GM23248 (cell line): ENCODE measurements around the gene SAMD13. TPM values are rescaled to one million over a fixed set of nuclear protein-coding genes. Genes with fewer than 3 reads are reported as not detected.
A peak's percentile ranks its signal among the peaks of the same experiment; 100 is the strongest.

Experiments
- DNase-seq: peaks from one replicate; pipeline ENCODE4 v3.0.0-alpha.2; 2015
- H2AFZ ChIP-seq: fragments of 200-600 bp; sonication (generic); 2 replicates; pipeline ENCODE4 v1.6.1; 2016; ENCODE audit warnings: antibody characterized with exemption
- H3F3A ChIP-seq: fragments of 200-600 bp; sonication (generic); 2 replicates; pipeline ENCODE4 v1.6.1; 2016; ENCODE audit warnings: mild to moderate bottlenecking, antibody characterized with exemption, mixed run types; ENCODE audit not compliant: insufficient read depth
- H3K27ac ChIP-seq: fragments of 200-600 bp; sonication (generic); 2 replicates; pipeline ENCODE4 v1.5.1; 2016; ENCODE audit warnings: mild to moderate bottlenecking
- H3K27me3 ChIP-seq: fragments of 200-600 bp; sonication (generic); replicated peaks from 2 replicates; pipeline ENCODE4 v1.6.1; 2016; ENCODE audit warnings: mild to moderate bottlenecking; ENCODE audit not compliant: insufficient read depth
- H3K36me3 ChIP-seq: fragments of 200-600 bp; sonication (generic); 2 replicates; pipeline ENCODE4 v1.6.1; 2016; ENCODE audit warnings: low read depth, mild to moderate bottlenecking
- H3K4me1 ChIP-seq: fragments of 200-600 bp; sonication (generic); 2 replicates; pipeline ENCODE4 v1.6.1; 2016; ENCODE audit warnings: mild to moderate bottlenecking; ENCODE audit not compliant: insufficient read depth
- H3K4me2 ChIP-seq: fragments of 200-600 bp; sonication (generic); one replicate; pipeline ENCODE4 v1.6.1; 2016; ENCODE audit warnings: mild to moderate bottlenecking; ENCODE audit not compliant: unreplicated experiment
- H3K4me3 ChIP-seq: fragments of 200-600 bp; sonication (generic); 2 replicates; pipeline ENCODE4 v1.5.1; 2016; ENCODE audit warnings: mild to moderate bottlenecking
- H3K79me2 ChIP-seq: fragments of 200-600 bp; sonication (generic); 2 replicates; pipeline ENCODE4 v1.6.1; 2016; ENCODE audit warnings: mild to moderate bottlenecking; ENCODE audit not compliant: insufficient read depth
- H3K9ac ChIP-seq: fragments of 200-600 bp; sonication (generic); 2 replicates; pipeline ENCODE4 v1.6.1; 2016; ENCODE audit warnings: mild to moderate bottlenecking
- H3K9me2 ChIP-seq: fragments of 200-600 bp; sonication (generic); 2 replicates; pipeline ENCODE4 v1.6.1; 2016; ENCODE audit warnings: mixed run types, mild to moderate bottlenecking, moderate library complexity; ENCODE audit not compliant: insufficient read depth
- H3K9me3 ChIP-seq: fragments of 200-600 bp; sonication (generic); one replicate; pipeline ENCODE4 v1.6.1; 2017; ENCODE audit warnings: low read depth
- H4K20me1 ChIP-seq: fragments of 200-600 bp; sonication (generic); 2 replicates; pipeline ENCODE4 v1.6.0; 2016; ENCODE audit not compliant: insufficient read depth
- EZH2 ChIP-seq: fragments of 200-600 bp; sonication (generic); IDR thresholded peaks from 2 replicates; pipeline ENCODE4 v1.6.1; 2018; ENCODE audit warnings: antibody characterized with exemption, mild to moderate bottlenecking; ENCODE audit not compliant: insufficient read depth, poor library complexity, severe bottlenecking
- EZH2phosphoT487 ChIP-seq: fragments of 200-600 bp; sonication (generic); IDR thresholded peaks from 2 replicates; pipeline ENCODE4 v1.6.1; 2018; ENCODE audit warnings: antibody characterized with exemption, moderate library complexity, mild to moderate bottlenecking, low read depth; ENCODE audit not compliant: insufficient read depth
- WGBS, 2 experiments: methylation state at CpG; one replicate each; pipeline ENCODE4 v1.1.6; 2015 to 2017; ENCODE audit warnings: low lambda C conversion rate in 2 of 2, low coverage in 1 of 2; ENCODE audit errors: missing lambda C conversion rate in 2 of 2; 5-methylcytosine and 5-hydroxymethylcytosine counted together
- in situ Hi-C: fragments of 300-500 bp; cut with MboI; formaldehyde crosslinking; loops from 2 replicates; pipeline ENCODE4 v1.15.0; 2020
- polyA plus RNA-seq: library from polyadenylated mRNA; unstranded; fragments of >200 nt; fragmentation: Nextera tagmentation; extraction: Ambion mirVana; gene quantifications from 2 replicates; pipeline ENCODE4 v1.2.1, GENCODE V29; 2016
- total RNA-seq: library from RNA; depleted of rRNA; stranded (reverse); fragments of >200 nt; shearing (Covaris generic); gene quantifications from 2 replicates; pipeline ENCODE4 v1.2.3, GENCODE V29; 2014

Gene SAMD13
- total and polyA plus RNA-seq, 2 experiments from 2014 or later, result 0.65 to 0.78 TPM

GRCh38 chr1:84278905-84279304, 22.6 kb upstream of the SAMD13 start:
- H3K9ac ChIP-seq, result no peak overlapping the region
- H3K27ac ChIP-seq, result no peak overlapping the region
- no peak overlapping the region for H2AFZ ChIP-seq
- no peaks in the 10 kb centered on the region for H3K4me1 ChIP-seq
- H3K4me2 ChIP-seq, result no peak overlapping the region
- H3K9me2 ChIP-seq, result no peaks in the 10 kb centered on the region
- in situ Hi-C loops, result no loop called here
- no peaks in the 10 kb centered on the region for H3K27me3 ChIP-seq
- H4K20me1 ChIP-seq, result no peaks in the 10 kb centered on the region
- no peaks in the 10 kb centered on the region for H3F3A ChIP-seq
- H3K79me2 ChIP-seq, result no peaks in the 10 kb centered on the region
- TF ChIP-seq EZH2phosphoT487 (no peak), EZH2 (no peak)
- WGBS, 2 experiments, result 77% methylated on average over 7 of the region's 7 CpGs
- H3K36me3 ChIP-seq, result no peaks in the 10 kb centered on the region
- H3K4me3 ChIP-seq, result no peak overlapping the region
- no peaks in the 10 kb centered on the region for H3K9me3 ChIP-seq
- no peak for DNase-seq

- no peaks in the 10 kb centered on the region for H3K27me3 ChIP-seq
- TF ChIP-seq EZH2 (no peak), EZH2phosphoT487 (no peak)
Observed at GRCh38 chr1:84280912-84281311, 20.6 kb upstream of the SAMD13 start.

GRCh38 chr1:84282780-84283333, 18.7 kb upstream of the SAMD13 start:
- Histone ChIP-seq H2AFZ (no peak overlapping the region), H3K27ac (no peak overlapping the region), H3K9me3 (no peaks in the 10 kb centered on the region), H3K79me2 (no peaks in the 10 kb centered on the region), H3K27me3 (no peaks in the 10 kb centered on the region), H3K4me3 (no peak overlapping the region), H3K36me3 (no peaks in the 10 kb centered on the region), H3K4me2 (no peak overlapping the region), H3K9ac (no peak overlapping the region), H3K4me1 (peaks cover 9% of the 10 kb centered on the region; the same call in 1 of the 2 replicates), H3K9me2 (no peaks in the 10 kb centered on the region), H3F3A (0 out of 2 replicates have a peak, but pooled peaks cover 8% of the 10 kb centered on the region), H4K20me1 (no peaks in the 10 kb centered on the region)
- in situ Hi-C loops, result no loop called here
- no peak for DNase-seq
- WGBS, 2 experiments, result 93 to 94% methylated on average over 1 of the region's 1 CpG
- TF ChIP-seq EZH2phosphoT487 (no peak), EZH2 (no peak)

More at GRCh38 chr1:84280912-84281311, 20.6 kb upstream of the SAMD13 start:
- Histone ChIP-seq H3K9ac (no peak overlapping the region), H3K27ac (no peak overlapping the region), H3K9me3 (no peaks in the 10 kb centered on the region), H3K79me2 (no peaks in the 10 kb centered on the region), H3K4me1 (peaks cover 3% of the 10 kb centered on the region; the same call in 1 of the 2 replicates), H3K9me2 (no peaks in the 10 kb centered on the region), H3K36me3 (no peaks in the 10 kb centered on the region), H4K20me1 (no peaks in the 10 kb centered on the region), H3K4me2 (no peak overlapping the region), H3K4me3 (no peak overlapping the region), H2AFZ (no peak overlapping the region), H3F3A (0 out of 2 replicates have a peak, but pooled peaks cover under 1% of the 10 kb centered on the region)
- in situ Hi-C loops, result no loop called here
- no peak for DNase-seq

- H4K20me1 ChIP-seq, result no peaks in the 10 kb centered on the region
- H3K9me2 ChIP-seq, result no peaks in the 10 kb centered on the region
- TF ChIP-seq EZH2 (no peak), EZH2phosphoT487 (no peak)
- peak overlapping the region; percentile 26 for H3K4me2 ChIP-seq
- no peak overlapping the region for H3K9ac ChIP-seq
- peak; percentile 25 for DNase-seq
- H3K36me3 ChIP-seq, result no peaks in the 10 kb centered on the region
- 0 out of 2 replicates have a peak, but pooled peaks cover 8% of the 10 kb centered on the region for H3F3A ChIP-seq
- 47 to 50% methylated on average over 1 of the region's 1 CpG for WGBS, 2 experiments
- H3K27ac ChIP-seq, result no peak overlapping the region
- no peaks in the 10 kb centered on the region for H3K79me2 ChIP-seq
- in situ Hi-C loops, result no loop called here
- no peaks in the 10 kb centered on the region for H3K9me3 ChIP-seq
- H3K4me1 ChIP-seq, result peaks cover 9% of the 10 kb centered on the region; the same call in 1 of the 2 replicates
- H3K4me3 ChIP-seq, result no peak overlapping the region
- H2AFZ ChIP-seq, result no peak overlapping the region
- H3K27me3 ChIP-seq, result no peaks in the 10 kb centered on the region
Observed at GRCh38 chr1:84283381-84283780, 18.1 kb upstream of the SAMD13 start.
